AG09319 (cell line): ENCODE results near the gene CTCF.

Experiments
- DNase-seq: peaks from one replicate; pipeline ENCODE4 v3.0.0-alpha.2; 2010; ENCODE audit warnings: low read depth; ENCODE audit errors: extremely low read depth
- TF ChIP-seq, protein P1 (sequence below): IDR thresholded peaks from 2 replicates; pipeline ENCODE4 v1.5.1; 2011; ENCODE audit warnings: low read depth, mild to moderate bottlenecking, inconsistent platforms, low read length, moderate library complexity

CTCF gene

GRCh38 chr16:67676939-67677338, 114.6 kb downstream of the CTCF start:
- TF ChIP-seq, protein P1, sequence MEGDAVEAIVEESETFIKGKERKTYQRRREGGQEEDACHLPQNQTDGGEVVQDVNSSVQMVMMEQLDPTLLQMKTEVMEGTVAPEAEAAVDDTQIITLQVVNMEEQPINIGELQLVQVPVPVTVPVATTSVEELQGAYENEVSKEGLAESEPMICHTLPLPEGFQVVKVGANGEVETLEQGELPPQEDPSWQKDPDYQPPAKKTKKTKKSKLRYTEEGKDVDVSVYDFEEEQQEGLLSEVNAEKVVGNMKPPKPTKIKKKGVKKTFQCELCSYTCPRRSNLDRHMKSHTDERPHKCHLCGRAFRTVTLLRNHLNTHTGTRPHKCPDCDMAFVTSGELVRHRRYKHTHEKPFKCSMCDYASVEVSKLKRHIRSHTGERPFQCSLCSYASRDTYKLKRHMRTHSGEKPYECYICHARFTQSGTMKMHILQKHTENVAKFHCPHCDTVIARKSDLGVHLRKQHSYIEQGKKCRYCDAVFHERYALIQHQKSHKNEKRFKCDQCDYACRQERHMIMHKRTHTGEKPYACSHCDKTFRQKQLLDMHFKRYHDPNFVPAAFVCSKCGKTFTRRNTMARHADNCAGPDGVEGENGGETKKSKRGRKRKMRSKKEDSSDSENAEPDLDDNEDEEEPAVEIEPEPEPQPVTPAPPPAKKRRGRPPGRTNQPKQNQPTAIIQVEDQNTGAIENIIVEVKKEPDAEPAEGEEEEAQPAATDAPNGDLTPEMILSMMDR, result no peak
- DNase-seq, result no peak

GRCh38 chr16:67677712-67678111, 115.4 kb downstream of the CTCF start:
- TF ChIP-seq, protein P1, result no peak
- no peak for DNase-seq

- TF ChIP-seq, protein P1, result no peak
- no peak for DNase-seq
These were observed 116.2 kb downstream of the CTCF start for GRCh38 chr16:67678354-67679023.

- TF ChIP-seq, protein P1, result no peak
These were observed 117.9 kb downstream of the CTCF start for GRCh38 chr16:67679935-67680897.

GRCh38 chr16:67683767-67684166, 121.4 kb downstream of the CTCF start:
- TF ChIP-seq, protein P1, result no peak
- DNase-seq, result no peak

More at GRCh38 chr16:67679935-67680897, 117.9 kb downstream of the CTCF start:
- DNase-seq, result no peak

- TF ChIP-seq, protein P1, result no peak
- no peak for DNase-seq
These were observed 123.2 kb downstream of the CTCF start for GRCh38 chr16:67685388-67686112.
